Stimulated activated memory B cell treated with anti-CD40 and anti-IgM and Interleukin-4, amounts not matched to agents 10 μg/mL and 1 μg/mL and 100 μg/mL, for 72 hours (primary cell): ENCODE data around the gene WIF1.
A peak's percentile ranks its signal among the peaks of the same experiment; 100 is the strongest.

Source experiments
- ATAC-seq: fragments of 150-1000 bp; cut with Tn5 transposase; 2 replicates; pipeline ENCODE4 v1.10.0; 2021
- H3K27ac Mint-ChIP-seq: one replicate; pipeline ENCODE4 v1.8.0; 2022; ENCODE audit warnings: mild to moderate bottlenecking, mixed read lengths
- H3K27me3 Mint-ChIP-seq: one replicate; pipeline ENCODE4 v1.8.0; 2022; ENCODE audit warnings: mixed read lengths
- H3K36me3 Mint-ChIP-seq: one replicate; pipeline ENCODE4 v1.8.0; 2022; ENCODE audit warnings: mixed read lengths
- H3K4me1 Mint-ChIP-seq: one replicate; pipeline ENCODE4 v1.8.0; 2022; ENCODE audit warnings: mixed read lengths
- H3K4me3 Mint-ChIP-seq: one replicate; pipeline ENCODE4 v1.8.0; 2022; ENCODE audit warnings: mild to moderate bottlenecking, moderate library complexity, mixed read lengths
- H3K9me3 Mint-ChIP-seq: one replicate; pipeline ENCODE4 v1.8.0; 2022; ENCODE audit warnings: mixed read lengths

WIF1 gene

DNA sequence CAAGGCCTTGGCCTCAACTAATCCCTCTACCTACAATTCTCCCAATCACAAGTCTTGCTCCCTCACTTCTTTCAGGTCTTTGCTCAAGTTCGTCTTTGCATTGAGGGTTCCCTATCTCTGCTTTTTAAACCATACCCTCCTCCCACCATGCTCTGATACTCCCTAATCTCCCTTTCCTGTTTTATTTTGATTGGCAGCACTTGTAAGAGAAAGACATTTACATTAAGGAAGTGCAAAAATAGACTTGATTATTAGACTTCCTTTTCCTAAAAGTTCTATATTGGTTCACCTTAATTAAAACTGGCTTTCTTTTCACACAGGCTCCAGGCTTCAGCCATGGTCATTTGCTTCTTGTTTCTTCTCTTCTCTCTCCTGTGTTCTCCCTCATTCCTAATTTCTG is 18.3 kb upstream of the WIF1 start:
- H3K36me3 Mint-ChIP-seq, result peaks cover 7% of the 10 kb centered on the region
- H3K9me3 Mint-ChIP-seq, result peaks cover 14% of the 10 kb centered on the region
- no peak for ATAC-seq
- H3K4me3 Mint-ChIP-seq, result no peak overlapping the region
- no peaks in the 10 kb centered on the region for H3K27me3 Mint-ChIP-seq
- H3K4me1 Mint-ChIP-seq, result peaks cover 11% of the 10 kb centered on the region
- H3K27ac Mint-ChIP-seq, result no peak overlapping the region

DNA sequence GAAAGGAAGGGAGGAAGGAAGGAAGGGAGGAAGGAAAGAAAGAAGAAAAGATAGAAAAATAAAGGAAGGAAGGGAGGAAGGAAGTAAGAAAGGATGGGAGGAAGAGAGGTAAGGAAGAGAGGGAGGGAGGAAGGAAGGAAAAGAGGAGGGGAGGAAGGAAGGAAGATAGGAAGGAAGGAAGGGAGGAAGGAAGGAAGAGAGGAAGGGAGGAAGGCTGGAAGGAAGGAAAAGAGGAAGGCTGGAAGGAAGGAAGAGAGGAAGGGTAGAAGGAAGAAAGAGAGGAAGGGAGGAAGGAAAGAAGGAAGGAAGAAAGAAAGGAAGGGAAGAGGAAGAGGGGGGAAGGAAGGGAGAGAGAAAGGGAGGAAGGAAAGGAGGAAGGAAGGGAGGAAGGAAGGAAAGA is 12.8 kb upstream of the WIF1 start:
- peaks cover 11% of the 10 kb centered on the region for H3K27me3 Mint-ChIP-seq
- H3K36me3 Mint-ChIP-seq, result peaks cover 12% of the 10 kb centered on the region
- H3K27ac Mint-ChIP-seq, result no peak overlapping the region
- peaks cover 17% of the 10 kb centered on the region for H3K9me3 Mint-ChIP-seq
- H3K4me3 Mint-ChIP-seq, result no peak overlapping the region
- H3K4me1 Mint-ChIP-seq, result peaks cover under 1% of the 10 kb centered on the region
- no peak for ATAC-seq

DNA sequence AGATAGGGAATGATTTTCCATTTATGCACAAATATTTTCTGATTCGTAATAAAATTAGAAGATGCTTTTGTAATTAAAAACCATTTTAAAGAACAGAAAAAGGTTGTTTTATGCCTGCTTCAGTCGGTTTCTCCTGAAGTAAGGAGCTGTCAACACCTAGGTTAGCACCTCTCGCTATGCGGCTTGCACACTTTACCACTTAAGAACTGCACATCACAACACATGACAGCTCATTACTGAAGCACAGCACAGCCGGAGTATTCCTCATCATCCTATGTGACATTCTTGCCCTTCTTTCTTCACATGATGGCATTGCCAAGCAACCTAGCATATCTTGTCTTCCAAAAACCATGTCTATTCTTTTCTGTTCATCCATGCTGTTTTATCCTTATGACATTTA is 5.4 kb upstream of the WIF1 start:
- no peak overlapping the region for H3K27ac Mint-ChIP-seq
- no peak overlapping the region for H3K4me3 Mint-ChIP-seq
- peaks cover 11% of the 10 kb centered on the region for H3K27me3 Mint-ChIP-seq
- H3K9me3 Mint-ChIP-seq, result no peaks in the 10 kb centered on the region
- H3K36me3 Mint-ChIP-seq, result no peaks in the 10 kb centered on the region
- H3K4me1 Mint-ChIP-seq, result peaks cover 7% of the 10 kb centered on the region
- ATAC-seq, result no peak

DNA sequence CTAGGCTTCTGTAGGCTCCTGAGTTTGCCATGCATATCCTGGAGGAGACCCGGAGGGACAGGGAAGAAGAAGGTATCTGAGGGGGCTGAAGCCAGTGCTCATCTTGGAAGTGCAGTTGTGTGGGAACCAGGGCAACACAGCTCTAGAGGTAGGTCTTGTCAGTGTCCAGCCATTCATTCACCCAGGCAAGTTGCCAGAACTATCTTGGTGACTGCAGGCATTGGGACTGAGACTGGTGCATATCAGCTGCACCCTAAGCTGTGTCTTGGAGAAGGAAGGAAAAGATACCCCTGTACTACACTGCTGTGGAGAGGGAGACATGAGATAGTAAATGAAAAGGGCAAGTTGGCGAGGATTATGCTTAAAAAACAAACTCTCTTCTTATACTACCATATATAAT is 4.9 kb upstream of the WIF1 start:
- no peak overlapping the region for H3K27ac Mint-ChIP-seq
- H3K4me1 Mint-ChIP-seq, result peaks cover 9% of the 10 kb centered on the region
- peaks cover 16% of the 10 kb centered on the region for H3K27me3 Mint-ChIP-seq
- H3K4me3 Mint-ChIP-seq, result no peak overlapping the region
- ATAC-seq, result no peak
- H3K9me3 Mint-ChIP-seq, result no peaks in the 10 kb centered on the region
- no peaks in the 10 kb centered on the region for H3K36me3 Mint-ChIP-seq

DNA sequence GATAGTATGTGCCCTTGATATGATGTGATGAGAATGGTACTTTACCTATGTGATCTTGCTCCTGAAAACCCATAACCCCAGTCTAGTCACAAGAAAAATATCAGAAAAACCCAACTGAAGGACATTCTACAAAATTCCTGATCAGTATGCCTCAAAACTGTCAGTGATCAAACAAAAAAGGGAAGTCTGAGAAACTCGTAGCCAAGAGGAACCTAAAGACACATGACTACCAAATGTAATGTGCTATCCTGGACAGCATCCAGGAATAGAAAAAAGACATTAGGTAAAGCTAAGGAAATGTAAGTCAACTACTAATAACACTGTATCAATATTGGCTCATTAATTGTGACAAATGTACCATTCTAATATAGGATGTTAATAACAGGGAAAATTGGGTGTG is 4.1 kb upstream of the WIF1 start:
- Mint-ChIP-seq H3K36me3 (no peaks in the 10 kb centered on the region), H3K27ac (no peak overlapping the region), H3K27me3 (peaks cover 23% of the 10 kb centered on the region), H3K4me3 (no peak overlapping the region), H3K4me1 (peaks cover 14% of the 10 kb centered on the region), H3K9me3 (no peaks in the 10 kb centered on the region)
- ATAC-seq, result no peak

DNA sequence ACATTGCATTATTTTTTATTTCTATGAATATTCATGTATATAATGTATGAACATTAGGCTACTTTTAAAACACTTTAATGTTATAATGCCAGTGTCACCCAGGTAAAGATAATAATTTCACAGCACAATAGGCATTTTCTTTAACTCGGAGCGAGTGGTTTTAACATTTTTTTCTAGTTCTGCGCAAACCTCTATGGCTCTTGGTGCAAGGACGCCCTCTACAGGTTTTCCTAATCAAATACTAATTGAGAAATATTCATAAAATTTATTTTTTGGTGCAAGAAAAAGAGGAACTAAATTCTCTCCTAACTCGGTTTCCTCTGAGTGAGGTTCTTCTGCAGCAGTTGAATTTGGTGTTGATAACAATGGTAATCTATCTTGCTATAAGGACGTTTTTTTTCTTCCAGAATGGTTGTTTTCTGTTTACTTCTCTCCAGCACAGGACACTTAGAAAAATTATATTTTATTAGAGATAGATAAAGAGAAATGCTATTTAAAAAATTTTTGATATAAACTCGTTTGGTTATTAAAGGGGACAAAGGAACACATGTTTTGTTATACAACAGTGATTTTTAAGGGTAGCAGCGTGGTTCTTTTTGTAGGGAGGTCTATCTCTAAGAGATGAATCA is 2.4 kb upstream of the WIF1 start:
- Mint-ChIP-seq H3K27me3 (peaks cover 24% of the 10 kb centered on the region), H3K9me3 (no peaks in the 10 kb centered on the region), H3K4me3 (no peak overlapping the region), H3K4me1 (peaks cover 14% of the 10 kb centered on the region), H3K27ac (no peak overlapping the region), H3K36me3 (no peaks in the 10 kb centered on the region)
- no peak for ATAC-seq

DNA sequence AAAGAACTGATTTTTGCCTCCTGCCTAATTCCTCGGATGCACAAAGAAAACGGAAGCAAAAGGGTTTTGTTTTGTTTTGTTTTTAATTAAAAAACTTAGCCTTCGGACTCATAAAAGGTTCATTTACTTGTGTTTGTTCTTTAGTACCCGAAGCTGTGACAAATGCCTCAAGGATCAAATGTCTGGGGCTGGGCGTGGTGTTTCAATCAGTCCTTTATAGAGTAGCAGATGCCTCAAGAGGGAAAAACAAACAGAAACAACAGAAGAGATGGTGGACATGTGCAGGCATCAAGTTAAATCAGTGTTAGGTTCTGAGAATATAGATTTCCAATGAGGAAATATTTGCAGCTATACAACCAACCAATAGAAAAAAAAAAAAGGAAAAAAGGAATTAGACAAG is 1.6 kb upstream of the WIF1 start:
- no peak for ATAC-seq
- Mint-ChIP-seq H3K27ac (no peak overlapping the region), H3K4me1 (peaks cover 14% of the 10 kb centered on the region), H3K36me3 (no peaks in the 10 kb centered on the region), H3K9me3 (no peaks in the 10 kb centered on the region), H3K4me3 (no peak overlapping the region), H3K27me3 (peaks cover 24% of the 10 kb centered on the region)

DNA sequence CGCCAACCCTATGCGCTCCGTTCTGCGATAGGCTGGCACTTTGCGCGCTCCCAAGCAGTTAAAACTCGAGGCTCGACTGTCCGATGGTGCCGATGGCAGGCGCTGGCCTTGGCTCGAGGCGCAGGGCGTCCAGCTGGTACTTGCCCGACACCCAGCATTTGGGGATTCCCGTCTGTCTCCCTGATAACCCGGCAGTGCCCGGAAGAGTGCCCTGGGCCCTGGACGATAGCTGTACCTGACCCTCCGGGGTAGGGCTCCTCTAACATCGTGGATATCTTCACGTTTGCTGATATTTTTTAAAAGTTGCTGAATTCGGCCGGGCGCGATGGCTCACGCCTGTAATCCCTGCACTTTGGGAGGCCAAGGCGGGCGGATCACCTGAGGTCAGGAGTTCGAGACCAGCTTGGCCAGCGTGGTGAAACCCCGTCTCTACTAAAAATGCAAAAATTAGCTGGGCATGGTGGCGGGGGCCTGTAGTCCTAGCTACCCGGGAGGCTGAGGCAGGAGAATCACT is 908 bp upstream of the WIF1 start:
- peak overlapping the region; percentile 52 for H3K4me3 Mint-ChIP-seq
- no peaks in the 10 kb centered on the region for H3K36me3 Mint-ChIP-seq
- no peak overlapping the region for H3K27ac Mint-ChIP-seq
- peaks cover 24% of the 10 kb centered on the region for H3K27me3 Mint-ChIP-seq
- H3K9me3 Mint-ChIP-seq, result no peaks in the 10 kb centered on the region
- no peak for ATAC-seq
- H3K4me1 Mint-ChIP-seq, result peaks cover 14% of the 10 kb centered on the region

DNA sequence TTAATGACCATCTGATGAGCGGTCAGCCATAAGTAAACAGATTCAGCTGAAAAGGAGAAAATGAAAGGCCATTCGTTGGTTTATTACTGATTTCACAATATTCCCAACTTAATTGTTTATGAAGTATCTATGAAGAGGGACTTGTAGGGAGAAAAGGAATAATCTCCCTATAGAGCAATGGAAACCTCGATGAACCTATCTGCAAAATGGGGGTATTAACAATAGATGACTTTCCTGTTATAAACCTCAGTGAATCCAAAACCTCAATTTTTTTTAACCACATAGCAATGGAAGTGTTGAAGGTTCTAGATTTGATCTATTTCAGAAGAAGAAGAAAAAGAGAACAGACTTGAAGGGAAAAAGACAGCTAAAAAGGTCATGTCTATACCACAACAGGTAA is 2.0 kb downstream of the WIF1 start:
- ATAC-seq, result no peak
- no peak overlapping the region for H3K27ac Mint-ChIP-seq
- H3K4me3 Mint-ChIP-seq, result no peak overlapping the region
- peaks cover 24% of the 10 kb centered on the region for H3K27me3 Mint-ChIP-seq
- H3K9me3 Mint-ChIP-seq, result no peaks in the 10 kb centered on the region
- H3K36me3 Mint-ChIP-seq, result no peaks in the 10 kb centered on the region
- peaks cover 14% of the 10 kb centered on the region for H3K4me1 Mint-ChIP-seq

DNA sequence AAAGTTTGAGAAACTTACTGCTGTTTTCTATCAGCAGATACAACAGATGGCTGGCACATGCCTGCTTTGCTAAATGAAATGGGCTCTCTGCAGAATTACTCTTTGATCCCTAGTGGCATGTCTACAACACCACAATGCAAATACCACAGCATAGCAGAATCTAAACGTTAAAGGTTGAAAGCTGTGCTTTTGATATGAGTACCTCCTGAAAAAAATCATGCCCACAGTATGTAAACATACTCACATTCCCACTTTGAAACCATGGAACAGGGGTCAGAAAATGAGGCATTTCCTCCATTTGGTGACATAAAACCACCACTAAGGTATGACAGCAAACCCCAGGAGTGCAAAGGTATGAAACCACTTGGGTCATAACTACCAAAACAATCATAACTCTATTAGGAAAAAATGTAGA is 7.5 kb downstream of the WIF1 start:
- Mint-ChIP-seq H3K9me3 (no peaks in the 10 kb centered on the region), H3K4me1 (no peaks in the 10 kb centered on the region), H3K36me3 (no peaks in the 10 kb centered on the region), H3K27ac (no peak overlapping the region), H3K4me3 (no peak overlapping the region), H3K27me3 (peaks cover 21% of the 10 kb centered on the region)
- ATAC-seq, result no peak

DNA sequence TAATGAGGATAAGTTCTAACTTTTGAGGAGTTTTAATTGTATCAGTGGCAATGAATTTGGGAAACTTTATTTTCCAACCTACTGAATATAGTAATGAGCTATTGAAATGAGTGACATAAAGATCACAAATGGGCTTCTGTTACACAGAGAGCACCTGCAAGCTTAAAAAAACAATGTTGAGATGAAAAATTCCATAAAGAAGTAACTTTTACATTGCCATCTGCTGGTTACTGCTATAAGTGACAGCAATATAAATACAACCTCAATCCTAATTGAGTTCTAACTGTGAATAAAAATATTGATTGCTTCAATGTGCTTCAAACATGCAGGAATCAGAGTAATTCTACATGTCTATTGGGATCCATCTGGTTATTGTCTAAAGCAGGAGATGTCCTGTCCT is 14.2 kb downstream of the WIF1 start:
- Mint-ChIP-seq H3K4me1 (no peaks in the 10 kb centered on the region), H3K36me3 (no peaks in the 10 kb centered on the region), H3K27me3 (peaks cover 11% of the 10 kb centered on the region), H3K27ac (no peak overlapping the region), H3K9me3 (no peaks in the 10 kb centered on the region), H3K4me3 (no peak overlapping the region)
- ATAC-seq, result no peak

DNA sequence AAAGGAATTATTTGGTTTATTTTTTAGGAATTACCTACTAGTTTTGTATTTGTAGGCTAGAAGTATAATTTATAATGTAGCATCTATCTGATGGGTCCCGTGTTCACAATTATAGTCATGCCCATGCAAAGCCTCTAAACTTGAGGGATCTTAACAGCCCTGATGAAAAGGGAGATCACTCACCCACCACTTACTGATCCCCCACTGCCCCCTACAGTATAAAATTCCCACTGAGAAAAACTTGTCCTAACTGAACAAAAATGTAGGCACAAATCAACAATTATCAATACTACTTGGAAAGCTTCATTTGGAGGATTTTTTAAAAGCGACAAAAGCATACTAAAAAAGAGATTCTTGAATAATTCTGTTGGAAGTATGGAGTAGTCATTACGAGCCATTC is 21.0 kb downstream of the WIF1 start:
- no peaks in the 10 kb centered on the region for H3K36me3 Mint-ChIP-seq
- peaks cover 18% of the 10 kb centered on the region for H3K27me3 Mint-ChIP-seq
- no peak overlapping the region for H3K27ac Mint-ChIP-seq
- H3K4me1 Mint-ChIP-seq, result no peaks in the 10 kb centered on the region
- no peaks in the 10 kb centered on the region for H3K9me3 Mint-ChIP-seq
- H3K4me3 Mint-ChIP-seq, result no peak overlapping the region
- ATAC-seq, result no peak

DNA sequence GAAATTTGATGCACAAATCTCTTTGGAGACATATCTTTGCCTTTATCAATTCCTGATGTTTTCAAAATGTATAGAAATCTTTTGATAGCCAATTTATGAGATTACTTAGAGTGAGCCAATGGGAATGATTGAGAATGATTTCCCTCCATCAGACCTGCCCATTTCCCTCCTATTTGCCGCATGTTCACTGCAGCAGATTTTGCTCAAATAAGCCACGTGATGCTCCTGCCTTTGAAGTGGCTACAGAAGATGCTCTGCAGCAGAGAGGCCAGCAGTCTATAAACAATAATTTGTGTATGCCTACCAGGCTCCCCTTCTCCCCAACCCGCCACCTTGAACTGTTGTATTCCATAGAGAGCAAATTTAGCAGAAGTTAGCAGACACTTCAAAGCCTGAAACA is 21.9 kb downstream of the WIF1 start:
- Mint-ChIP-seq H3K27me3 (peaks cover 20% of the 10 kb centered on the region), H3K27ac (no peak overlapping the region), H3K4me3 (no peak overlapping the region), H3K4me1 (no peaks in the 10 kb centered on the region), H3K36me3 (no peaks in the 10 kb centered on the region), H3K9me3 (no peaks in the 10 kb centered on the region)
- no peak for ATAC-seq

DNA sequence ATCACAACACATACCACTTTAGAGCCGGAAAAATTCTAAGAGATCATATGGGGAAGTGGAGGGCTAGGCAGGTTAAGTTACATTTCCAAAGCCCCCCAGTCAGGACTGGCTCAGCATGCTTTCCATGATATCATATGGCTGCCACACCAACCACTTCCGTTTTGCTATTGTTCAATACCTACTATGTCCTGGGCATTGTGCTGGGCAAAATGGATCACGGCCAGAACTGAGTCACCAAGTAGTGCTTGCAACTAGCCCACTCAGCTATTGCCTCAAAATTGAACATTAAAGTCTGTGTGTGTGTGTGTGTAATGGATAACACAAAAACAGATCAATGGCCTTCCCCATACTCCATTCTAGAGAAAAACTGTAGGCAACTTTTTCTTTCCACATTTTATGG is 22.7 kb downstream of the WIF1 start:
- ATAC-seq, result no peak
- no peaks in the 10 kb centered on the region for H3K36me3 Mint-ChIP-seq
- no peak overlapping the region for H3K4me3 Mint-ChIP-seq
- H3K27me3 Mint-ChIP-seq, result peaks cover 20% of the 10 kb centered on the region
- no peaks in the 10 kb centered on the region for H3K4me1 Mint-ChIP-seq
- no peak overlapping the region for H3K27ac Mint-ChIP-seq
- H3K9me3 Mint-ChIP-seq, result no peaks in the 10 kb centered on the region

DNA sequence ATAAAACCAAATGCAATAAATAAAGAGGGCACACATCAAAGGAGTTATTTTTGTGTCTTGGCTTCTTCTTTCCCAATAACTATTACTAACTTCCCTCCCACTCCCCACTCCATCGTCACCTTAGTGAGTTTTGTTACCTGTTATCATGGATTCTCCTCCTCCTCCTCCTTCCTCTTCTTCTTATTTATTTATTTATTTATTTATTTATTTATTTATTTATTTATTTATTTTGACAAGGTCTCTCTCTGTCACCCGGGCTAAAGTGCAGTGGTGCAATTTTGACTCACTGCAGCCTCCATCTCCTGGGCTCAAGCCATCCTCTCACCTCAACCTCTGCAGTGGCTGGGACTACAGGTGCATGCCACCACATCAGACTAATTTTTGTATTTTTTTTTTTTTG is 26.4 kb downstream of the WIF1 start:
- no peak for ATAC-seq
- Mint-ChIP-seq H3K4me1 (no peaks in the 10 kb centered on the region), H3K4me3 (no peak overlapping the region), H3K9me3 (no peaks in the 10 kb centered on the region), H3K36me3 (no peaks in the 10 kb centered on the region), H3K27me3 (peaks cover 30% of the 10 kb centered on the region), H3K27ac (no peak overlapping the region)

DNA sequence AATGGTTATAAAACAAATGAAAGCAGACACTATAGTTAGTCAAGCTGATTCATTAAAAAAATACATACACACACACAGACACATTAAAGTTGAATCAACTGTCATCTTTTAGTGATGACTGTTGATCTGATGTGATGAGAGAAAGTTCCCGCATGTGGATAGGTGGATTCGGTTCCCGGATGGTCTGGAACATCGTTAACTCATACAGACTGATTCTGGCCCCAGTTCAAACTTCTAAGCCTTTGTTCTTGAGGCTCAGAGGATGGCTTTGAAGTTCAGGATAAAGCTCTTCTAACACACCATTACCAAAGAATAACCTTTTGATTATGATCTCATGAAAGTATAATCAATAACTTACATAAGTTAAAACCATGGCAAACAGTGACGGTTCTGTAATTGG is 27.5 kb downstream of the WIF1 start:
- Mint-ChIP-seq H3K27ac (no peak overlapping the region), H3K27me3 (peaks cover 30% of the 10 kb centered on the region), H3K4me1 (no peaks in the 10 kb centered on the region), H3K4me3 (no peak overlapping the region), H3K36me3 (no peaks in the 10 kb centered on the region), H3K9me3 (no peaks in the 10 kb centered on the region)
- no peak for ATAC-seq

DNA sequence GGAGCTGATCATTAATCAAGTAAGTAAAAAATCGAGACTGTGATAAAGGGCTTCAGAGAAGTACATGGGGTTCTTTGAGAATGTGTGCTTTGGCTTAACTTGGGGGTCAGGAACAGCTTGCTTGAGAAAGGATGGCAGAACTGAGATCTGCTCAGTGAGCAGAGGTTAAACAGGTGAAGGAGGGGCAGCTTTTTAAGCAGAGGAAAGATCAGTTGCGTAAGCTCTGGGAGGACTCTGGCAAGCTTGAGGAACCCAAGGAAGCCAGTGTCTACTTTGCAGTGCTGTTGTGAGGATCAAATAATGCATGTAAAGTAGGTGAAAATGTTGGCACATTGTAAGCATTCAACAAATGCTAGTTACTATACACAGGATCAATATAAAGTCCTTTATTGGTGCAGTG is 30.6 kb downstream of the WIF1 start:
- no peaks in the 10 kb centered on the region for H3K9me3 Mint-ChIP-seq
- no peak for ATAC-seq
- H3K4me3 Mint-ChIP-seq, result no peak overlapping the region
- H3K36me3 Mint-ChIP-seq, result no peaks in the 10 kb centered on the region
- no peaks in the 10 kb centered on the region for H3K4me1 Mint-ChIP-seq
- H3K27ac Mint-ChIP-seq, result no peak overlapping the region
- H3K27me3 Mint-ChIP-seq, result peaks cover 24% of the 10 kb centered on the region
